IMR-90 (cell line): ENCODE results near the gene OBP2A. TPM values are rescaled to one million over a fixed set of nuclear protein-coding genes. Genes with fewer than 3 reads are reported as not detected.

Experiments used
- ATAC-seq: fragments of 200-7000 bp; cut with Tn5 transposase; 2 replicates; pipeline ENCODE4 v1.9.1; 2020; ENCODE audit warnings: low read depth, mild to moderate bottlenecking, moderate library complexity
- BruUV-seq: library from RNA; stranded (reverse); fragments of 400-500 nt; replicated peaks from 2 replicates; lab custom pipeline; 2021; lab: Mats Ljungman, UMichigan
- CTCF ChIA-PET: fragments of 300-600 bp; formaldehyde crosslinking; extraction: SDS; loops from one replicate; lab custom pipeline; 2021; ENCODE audit warnings: antibody characterized with exemption; lab: Yijun Ruan, JAX
- POLR2A ChIA-PET: fragments of 300-600 bp; sonication (Branson Sonifier 250); formaldehyde crosslinking; loops from one replicate; lab custom pipeline; 2022; ENCODE audit warnings: antibody characterized with exemption; ENCODE audit not compliant: unreplicated experiment; lab: Charles Lee
- DNase-seq: peaks from one replicate; pipeline ENCODE4 v3.0.0; 2013
- H2AFZ ChIP-seq: replicated peaks from 2 replicates; pipeline ENCODE3; 2013; ENCODE audit warnings: low read length, mild to moderate bottlenecking; ENCODE audit not compliant: poor library complexity
- H2AK5ac ChIP-seq: 2 replicates; pipeline ENCODE4 v1.6.1; 2013; ENCODE audit warnings: low read depth, low read length, inconsistent platforms
- H2AK9ac ChIP-seq: replicated peaks from 2 replicates; pipeline ENCODE3; 2013; ENCODE audit warnings: mild to moderate bottlenecking, low read depth, low read length, moderate library complexity; ENCODE audit not compliant: poor library complexity
- H2BK120ac ChIP-seq: 2 replicates; pipeline ENCODE4 v1.6.1; 2013; ENCODE audit warnings: low read depth, low read length, inconsistent platforms
- H2BK15ac ChIP-seq: 3 replicates; pipeline ENCODE4 v1.6.1; 2013; ENCODE audit warnings: low read depth, low read length, inconsistent platforms
- H2BK20ac ChIP-seq: 2 replicates; pipeline ENCODE4 v1.6.1; 2013; ENCODE audit warnings: low read depth, mild to moderate bottlenecking, inconsistent platforms, low read length, moderate library complexity
- H2BK5ac ChIP-seq: 2 replicates; pipeline ENCODE4 v1.6.1; 2013; ENCODE audit warnings: mild to moderate bottlenecking, low read depth, low read length, inconsistent platforms; ENCODE audit not compliant: poor library complexity, severe bottlenecking
- H3K14ac ChIP-seq: replicated peaks from 2 replicates; pipeline ENCODE4 v1.6.1; 2013; ENCODE audit warnings: low read depth, low read length, inconsistent platforms
- H3K18ac ChIP-seq: 2 replicates; pipeline ENCODE4 v1.6.1; 2013; ENCODE audit warnings: low read depth, low read length, control low read depth
- H3K23ac ChIP-seq: 2 replicates; pipeline ENCODE4 v1.6.1; 2013; ENCODE audit warnings: low read depth, low read length, inconsistent platforms
- H3K27ac ChIP-seq: 2 replicates; pipeline ENCODE4 v1.5.1; 2013; ENCODE audit warnings: mild to moderate bottlenecking, control low read depth, low read length; ENCODE audit not compliant: insufficient read depth
- H3K27me3 ChIP-seq: 2 replicates; pipeline ENCODE4 v1.6.1; 2013; ENCODE audit warnings: low read length; ENCODE audit not compliant: control insufficient read depth, insufficient read depth
- H3K36me3 ChIP-seq: 2 replicates; pipeline ENCODE4 v1.6.1; 2013; ENCODE audit warnings: low read length, mixed read lengths; ENCODE audit not compliant: control insufficient read depth, insufficient read depth
- H3K4ac ChIP-seq: 2 replicates; pipeline ENCODE4 v1.6.1; 2013; ENCODE audit warnings: low read depth, low read length, inconsistent platforms
- H3K4me1 ChIP-seq: 2 replicates; pipeline ENCODE4 v1.6.1; 2013; ENCODE audit warnings: low read length, mixed read lengths; ENCODE audit not compliant: control insufficient read depth, insufficient read depth
- H3K4me2 ChIP-seq: 2 replicates; pipeline ENCODE4 v1.6.1; 2013; ENCODE audit warnings: low read depth, mild to moderate bottlenecking, control low read depth, low read length, moderate library complexity
- H3K4me3 ChIP-seq: 2 replicates; pipeline ENCODE4 v1.5.1; 2013; ENCODE audit warnings: low read depth, mild to moderate bottlenecking, control low read depth, low read length, moderate library complexity; ENCODE audit not compliant: insufficient read depth
- H3K56ac ChIP-seq: 2 replicates; pipeline ENCODE4 v1.6.1; 2013; ENCODE audit warnings: low read length, inconsistent platforms; ENCODE audit not compliant: insufficient read depth; ENCODE audit errors: extremely low read depth
- H3K79me1 ChIP-seq, 2 experiments: 2 replicates each; pipeline ENCODE4 v1.6.1; 2013; ENCODE audit warnings: low read length in 2 of 2, inconsistent platforms in 1 of 2, low read depth in 1 of 2
- H3K9ac ChIP-seq: 2 replicates; pipeline ENCODE4 v1.6.1; 2013; ENCODE audit warnings: low read depth, low read length, control low read depth
- H3K9me1 ChIP-seq: 2 replicates; pipeline ENCODE4 v1.6.1; 2013; ENCODE audit warnings: low read length, inconsistent platforms; ENCODE audit not compliant: insufficient read depth
- H3K9me3 ChIP-seq: 2 replicates; pipeline ENCODE4 v1.6.1; 2013; ENCODE audit warnings: low read length; ENCODE audit not compliant: control insufficient read depth, insufficient read depth
- H4K20me1 ChIP-seq: 2 replicates; pipeline ENCODE4 v1.6.1; 2013; ENCODE audit warnings: low read length, inconsistent platforms; ENCODE audit not compliant: insufficient read depth
- H4K5ac ChIP-seq: 2 replicates; pipeline ENCODE4 v1.6.1; 2013; ENCODE audit warnings: mild to moderate bottlenecking, low read depth, low read length, control low read depth
- H4K8ac ChIP-seq, 2 experiments: 2 replicates each; pipeline ENCODE4 v1.6.1; 2013; ENCODE audit warnings: low read depth in 2 of 2, low read length in 2 of 2, control low read depth in 1 of 2, inconsistent platforms in 1 of 2
- H4K91ac ChIP-seq: 2 replicates; pipeline ENCODE4 v1.6.1; 2013; ENCODE audit warnings: low read depth, low read length, inconsistent platforms; ENCODE audit not compliant: insufficient read depth
- BHLHE40 ChIP-seq: fragments of 150-350 bp; IDR thresholded peaks from 2 replicates; pipeline ENCODE4 v1.6.1; 2016; ENCODE audit warnings: mild to moderate bottlenecking, low read depth, low read length
- CEBPB ChIP-seq: IDR thresholded peaks from 2 replicates; pipeline ENCODE4 v1.6.1; 2012; ENCODE audit warnings: low read depth, low read length, improper control_type of control experiment
- CHD1 ChIP-seq: IDR thresholded peaks from 2 replicates; pipeline ENCODE4 v1.6.1; 2012; ENCODE audit warnings: low read depth, low read length, improper control_type of control experiment
- CTCF ChIP-seq: conservative IDR thresholded peaks from 2 replicates; pipeline ENCODE4 v1.5.1; 2012; ENCODE audit warnings: mild to moderate bottlenecking, low read depth, low read length, improper control_type of control experiment
- FOS ChIP-seq: fragments of 150-350 bp; IDR thresholded peaks from 2 replicates; pipeline ENCODE4 v1.6.1; 2016; ENCODE audit warnings: low read depth, low read length
- MAFK ChIP-seq: IDR thresholded peaks from 2 replicates; pipeline ENCODE4 v1.6.1; 2012; ENCODE audit warnings: low read depth, low read length, improper control_type of control experiment
- MXI1 ChIP-seq: IDR thresholded peaks from 2 replicates; pipeline ENCODE4 v1.6.1; 2012; ENCODE audit warnings: low read depth, mild to moderate bottlenecking, low read length, moderate library complexity, borderline replicate concordance
- NFE2L2 ChIP-seq: fragments of 150-350 bp; IDR thresholded peaks from 2 replicates; pipeline ENCODE4 v1.6.1; 2016; ENCODE audit warnings: low read depth, mild to moderate bottlenecking, low read length
- POLR2A ChIP-seq: IDR thresholded peaks from 2 replicates; pipeline ENCODE4 v1.6.1; 2012; ENCODE audit warnings: mild to moderate bottlenecking, low read depth, low read length
- RAD21 ChIP-seq: IDR thresholded peaks from 2 replicates; pipeline ENCODE4 v1.6.1; 2012; ENCODE audit warnings: low read length, improper control_type of control experiment
- RCOR1 ChIP-seq: IDR thresholded peaks from 2 replicates; pipeline ENCODE4 v1.6.1; 2012; ENCODE audit warnings: mild to moderate bottlenecking, low read length, improper control_type of control experiment; ENCODE audit not compliant: insufficient replicate concordance
- RFX5 ChIP-seq: IDR thresholded peaks from 2 replicates; pipeline ENCODE4 v1.8.0; 2012; ENCODE audit warnings: low read depth, mild to moderate bottlenecking, low read length, moderate library complexity
- SMC3 ChIP-seq: fragments of 150-350 bp; IDR thresholded peaks from 2 replicates; pipeline ENCODE4 v1.6.1; 2016; ENCODE audit warnings: low read depth, mild to moderate bottlenecking, antibody characterized with exemption, low read length, moderate library complexity
- WGBS, 2 experiments: methylation state at CpG; one replicate each; pipeline versions ENCODE4 v1.1.5 to v1.1.7; 2013; ENCODE audit warnings: missing lambda C conversion rate in 2 of 2; ENCODE audit not compliant: insufficient read length in 1 of 2; ENCODE audit errors: extremely low coverage in 2 of 2; 5-methylcytosine and 5-hydroxymethylcytosine counted together
- dilution Hi-C: fragments of 300-500 bp; cut with HindIII; formaldehyde crosslinking; loops from one replicate; pipeline ENCODE4 v1.14.3; 2018; ENCODE audit warnings: low sequenced_read_pairs; ENCODE audit not compliant: unreplicated experiment
- in situ Hi-C: fragments of 300-500 bp; cut with MboI; formaldehyde crosslinking; loops from 3 replicates; pipeline ENCODE4 v1.14.3; 2019; ENCODE audit warnings: low sequenced_read_pairs, inconsistent platforms, mixed read lengths
- intact Hi-C: fragments of 100-400 bp; cut with micrococcal nuclease; formaldehyde crosslinking; loops from 2 replicates; pipeline ENCODE4 v1.10.0; 2022
- polyA plus RNA-seq, 3 experiments: library from polyadenylated mRNA; depleted of rRNA; stranded (reverse); fragments of >200 nt; gene quantifications; 2 replicates each; pipeline ENCODE4 v1.2.3, GENCODE V29; 2012; ENCODE audit warnings: low replicate concordance in 1 of 3
- total RNA-seq: library from RNA; depleted of rRNA; stranded (reverse); fragments of >200 nt; gene quantifications from 2 replicates; pipeline ENCODE4 v1.2.3, GENCODE V29; 2012
- TF ChIP-seq, protein P1 (sequence below): fragments of 150-350 bp; IDR thresholded peaks from 2 replicates; pipeline ENCODE4 v1.6.1; 2016; ENCODE audit warnings: low read depth, mild to moderate bottlenecking, low read length, moderate library complexity, borderline replicate concordance
- TF ChIP-seq, protein P2 (sequence below): fragments of 150-350 bp; IDR thresholded peaks from 2 replicates; pipeline ENCODE4 v1.6.1; 2017; ENCODE audit warnings: mild to moderate bottlenecking, antibody characterized with exemption, low read length, low read depth

Gene OBP2A
- total and polyA plus RNA-seq, 2 of the 4 experiments (the other 2 are of a cell fraction) = not detected

GRCh38 chr9:135503371-135504261 is 42.3 kb upstream of the OBP2A start:
- DNase-seq = no peak
- TSS peak; percentile 66 for BruUV-seq
- intact Hi-C loops = no loop called here

More at GRCh38 chr9:135503371-135504261, 42.3 kb upstream of the OBP2A start:
- H3K9me1 ChIP-seq = no peaks in the 10 kb centered on the region
- no peak overlapping the region for H2AK5ac ChIP-seq
- no peak for TF ChIP-seq POLR2A
- TF ChIP-seq RFX5 = no peak
- no peak for TF ChIP-seq MXI1
- TF ChIP-seq BHLHE40 = no peak
- TF ChIP-seq CHD1 = no peak
- TF ChIP-seq, protein P1, sequence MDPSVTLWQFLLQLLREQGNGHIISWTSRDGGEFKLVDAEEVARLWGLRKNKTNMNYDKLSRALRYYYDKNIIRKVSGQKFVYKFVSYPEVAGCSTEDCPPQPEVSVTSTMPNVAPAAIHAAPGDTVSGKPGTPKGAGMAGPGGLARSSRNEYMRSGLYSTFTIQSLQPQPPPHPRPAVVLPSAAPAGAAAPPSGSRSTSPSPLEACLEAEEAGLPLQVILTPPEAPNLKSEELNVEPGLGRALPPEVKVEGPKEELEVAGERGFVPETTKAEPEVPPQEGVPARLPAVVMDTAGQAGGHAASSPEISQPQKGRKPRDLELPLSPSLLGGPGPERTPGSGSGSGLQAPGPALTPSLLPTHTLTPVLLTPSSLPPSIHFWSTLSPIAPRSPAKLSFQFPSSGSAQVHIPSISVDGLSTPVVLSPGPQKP = no peak
- TF ChIP-seq CTCF = no peak
- TF ChIP-seq FOS = no peak
- TF ChIP-seq RCOR1 = no peak
- no peak for TF ChIP-seq CEBPB
- no peak for TF ChIP-seq NFE2L2
- TF ChIP-seq MAFK = no peak
- TF ChIP-seq, protein P2, sequence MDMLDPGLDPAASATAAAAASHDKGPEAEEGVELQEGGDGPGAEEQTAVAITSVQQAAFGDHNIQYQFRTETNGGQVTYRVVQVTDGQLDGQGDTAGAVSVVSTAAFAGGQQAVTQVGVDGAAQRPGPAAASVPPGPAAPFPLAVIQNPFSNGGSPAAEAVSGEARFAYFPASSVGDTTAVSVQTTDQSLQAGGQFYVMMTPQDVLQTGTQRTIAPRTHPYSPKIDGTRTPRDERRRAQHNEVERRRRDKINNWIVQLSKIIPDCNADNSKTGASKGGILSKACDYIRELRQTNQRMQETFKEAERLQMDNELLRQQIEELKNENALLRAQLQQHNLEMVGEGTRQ = no peak
- no peak for TF ChIP-seq RAD21
- TF ChIP-seq SMC3 = no peak
- 95% methylated on average over 14 of the region's 41 CpGs; no CpG with 5 or more reads in 1 of the 2 experiments for WGBS, 2 experiments
- ChIA-PET CTCF (no interaction called here), POLR2A (no interaction called here)
- no peak overlapping the region for H2AFZ ChIP-seq
- H2BK120ac ChIP-seq = no peak overlapping the region
- no peaks in the 10 kb centered on the region for H3K27me3 ChIP-seq
- no peak overlapping the region for H4K5ac ChIP-seq
- no peak overlapping the region for H4K91ac ChIP-seq
- H2BK15ac ChIP-seq = no peak overlapping the region
- H3K18ac ChIP-seq = no peak overlapping the region
- no peak overlapping the region for H3K27ac ChIP-seq
- peaks cover 27% of the 10 kb centered on the region for H3K36me3 ChIP-seq
- no peak overlapping the region for H3K4me2 ChIP-seq
- H3K14ac ChIP-seq = no peak overlapping the region
- no peak overlapping the region for H3K4me3 ChIP-seq
- H3K4ac ChIP-seq = no peak overlapping the region
- H3K9me3 ChIP-seq = no peaks in the 10 kb centered on the region
- H3K4me1 ChIP-seq = peaks cover 6% of the 10 kb centered on the region; the same call in 1 of the 2 replicates
- no peak for ATAC-seq
- H3K56ac ChIP-seq = no peak overlapping the region
- in situ Hi-C loops (no loop called here), dilution Hi-C loops (no loop called here)
- H2AK9ac ChIP-seq = no peak overlapping the region
- no peak overlapping the region for H2BK20ac ChIP-seq
- H4K8ac ChIP-seq = no peak overlapping the region
- no peak overlapping the region for H3K9ac ChIP-seq
- peaks cover 35% of the 10 kb centered on the region for H4K20me1 ChIP-seq
- no peak overlapping the region for H3K23ac ChIP-seq
- no peak overlapping the region for H2BK5ac ChIP-seq
- H3K79me1 ChIP-seq = peaks cover 4 to 37% of the 10 kb centered on the region in 2 experiments
